Erythroblast (primary cell): ENCODE data around the gene CUL7.

Source experiments
- GATA1 ChIP-seq: IDR thresholded peaks from 2 replicates; pipeline ENCODE4 v1.6.1; 2011; ENCODE audit warnings: low read depth, mild to moderate bottlenecking, control low read depth, low read length, moderate library complexity
- POLR2A ChIP-seq: IDR thresholded peaks from 2 replicates; pipeline ENCODE4 v1.6.1; 2011; ENCODE audit warnings: mild to moderate bottlenecking, low read length

DNA sequence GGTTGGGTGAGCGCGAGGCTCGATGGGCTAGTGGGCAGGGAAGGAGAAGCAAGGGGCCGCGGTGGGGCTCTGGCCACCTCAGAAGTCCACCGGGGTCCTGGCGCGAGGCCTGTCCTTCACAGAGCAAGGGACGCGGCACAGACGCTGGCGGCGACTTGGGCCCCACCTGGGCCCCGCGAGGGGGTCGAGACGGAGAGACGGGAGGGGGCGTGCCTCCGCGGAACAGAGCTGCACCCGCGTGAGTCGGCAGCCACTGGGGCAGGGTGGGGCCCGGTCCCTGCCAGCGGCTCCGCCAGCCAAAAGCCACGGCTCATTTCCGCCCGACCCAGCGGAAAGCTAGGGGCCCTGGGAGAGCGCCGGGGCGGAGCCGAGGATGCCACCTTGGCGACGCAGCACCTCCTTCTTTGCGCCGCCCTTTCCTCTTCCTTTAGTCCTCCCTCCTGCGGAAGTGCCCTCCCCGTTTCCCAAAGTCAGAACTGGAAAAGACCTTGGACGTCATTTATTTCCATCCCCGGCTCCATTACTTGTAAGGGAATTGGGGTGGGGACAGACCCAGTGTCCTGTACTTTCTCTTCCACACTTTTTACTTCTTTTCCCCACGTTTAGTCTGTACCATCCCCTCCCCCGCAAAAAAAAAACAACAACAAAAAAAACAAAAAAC, at the start of gene CUL7:
- peak; percentile 88 for TF ChIP-seq POLR2A
- no peak for TF ChIP-seq GATA1
